ENCODE data around the gene CRTAC1.
"Not testable (repeated sequence)": the region's sequence is repeated elsewhere in the genome, so short reads cannot be mapped to it uniquely, and the experiment has no call there.

Gene CRTAC1

DNA sequence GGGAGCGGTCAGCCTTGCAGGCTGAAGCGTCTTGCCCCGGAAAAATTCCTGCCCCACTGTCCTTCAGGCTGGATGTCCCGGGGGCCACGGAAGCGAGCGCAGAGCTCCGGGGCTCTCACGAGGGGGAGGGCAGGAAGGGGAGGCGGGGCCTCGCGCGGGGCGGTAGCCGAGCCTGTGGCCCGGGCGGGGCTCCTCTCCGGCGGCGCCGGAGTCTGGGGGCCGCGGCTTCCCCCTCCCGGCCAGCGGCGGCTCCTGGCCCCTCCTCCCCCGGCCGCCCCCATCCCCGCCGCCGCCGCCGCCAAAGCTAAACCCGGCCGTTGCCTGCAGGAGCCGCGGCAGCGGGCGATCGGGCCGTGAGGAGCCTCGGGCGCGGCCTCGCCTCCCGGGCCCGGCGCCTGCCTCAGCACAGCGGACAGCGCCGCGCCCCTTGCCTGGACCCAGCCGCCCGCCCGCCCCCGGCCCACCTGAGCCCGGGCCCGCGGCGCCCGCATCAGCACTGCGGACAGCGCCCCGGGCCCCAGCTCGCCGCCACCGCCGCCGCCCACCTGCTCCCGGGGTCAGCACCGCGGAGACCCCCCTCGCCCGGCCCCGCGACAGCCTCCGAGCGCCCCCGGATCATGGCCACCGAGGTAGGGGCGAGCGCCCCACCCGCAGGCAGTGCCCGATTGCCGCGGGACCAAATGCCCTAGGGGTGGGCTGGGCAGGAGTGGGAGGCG is 180.6 kb downstream of the CRTAC1 start, which contains the start of gene GOLGA7B:
TSS of gene GOLGA7B (plus strand) at position 157 of the 716 bp plus-strand sequence. CDS start at position 618, 461 bp downstream.
- FAIRE-seq, result no peak
- DNase-seq (ENCODE audit: insufficient read length, low spot score), result peak; percentile 61

DNA sequence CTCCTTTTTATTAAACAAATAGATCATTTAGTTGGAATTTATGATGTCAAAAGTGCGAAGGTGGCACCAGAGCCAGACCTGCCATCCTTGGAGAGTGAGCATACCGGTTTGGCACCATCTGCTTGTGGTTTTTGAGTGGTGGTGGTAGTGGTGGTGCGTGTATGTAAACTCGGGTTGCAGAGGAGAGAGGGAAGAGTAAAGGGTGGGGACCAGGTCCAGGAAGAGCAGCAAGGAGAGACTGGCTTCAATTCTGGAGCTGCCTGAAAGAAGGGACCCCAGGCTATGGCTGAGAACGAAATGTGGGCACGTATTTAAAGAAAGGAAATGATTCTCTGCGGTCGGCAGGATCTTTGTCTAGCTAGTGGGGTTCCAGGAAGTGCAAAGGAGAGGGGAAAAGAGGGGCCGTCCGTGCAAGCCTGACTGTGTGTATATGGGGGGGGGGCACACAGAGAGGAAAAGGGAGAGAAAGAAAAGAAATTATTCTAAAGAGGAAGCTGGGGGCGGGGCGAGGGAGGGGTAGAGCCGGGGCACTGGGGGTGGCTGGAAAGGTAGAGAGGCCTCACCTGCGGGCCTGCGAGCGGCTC is 181.2 kb downstream of the CRTAC1 start:
- FAIRE-seq, result no peak
- no peak for DNase-seq (ENCODE audit: insufficient read length, low spot score)

DNA sequence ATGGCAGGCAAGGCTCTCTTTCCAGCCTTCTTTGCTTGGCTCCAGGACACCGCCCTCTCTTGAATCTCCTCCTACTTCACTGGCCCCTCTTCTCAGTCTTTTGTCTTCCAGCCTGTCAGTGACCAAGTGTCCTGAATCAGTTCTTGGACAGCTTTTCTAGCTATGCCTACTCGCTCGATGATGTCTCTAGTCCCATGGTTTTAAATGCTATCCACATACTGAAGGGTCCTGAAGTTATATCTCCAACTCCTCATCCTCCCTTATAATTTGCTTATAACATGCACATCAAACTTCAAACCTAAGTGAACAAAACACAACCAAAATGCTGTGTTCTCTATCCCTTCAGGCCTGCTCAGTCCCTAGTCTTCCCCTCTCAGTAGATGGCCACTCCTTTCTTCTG is 185.7 kb downstream of the CRTAC1 start:
- FAIRE-seq (no peak), DNase-seq (ENCODE audit: insufficient read length, low spot score) (no peak)

DNA sequence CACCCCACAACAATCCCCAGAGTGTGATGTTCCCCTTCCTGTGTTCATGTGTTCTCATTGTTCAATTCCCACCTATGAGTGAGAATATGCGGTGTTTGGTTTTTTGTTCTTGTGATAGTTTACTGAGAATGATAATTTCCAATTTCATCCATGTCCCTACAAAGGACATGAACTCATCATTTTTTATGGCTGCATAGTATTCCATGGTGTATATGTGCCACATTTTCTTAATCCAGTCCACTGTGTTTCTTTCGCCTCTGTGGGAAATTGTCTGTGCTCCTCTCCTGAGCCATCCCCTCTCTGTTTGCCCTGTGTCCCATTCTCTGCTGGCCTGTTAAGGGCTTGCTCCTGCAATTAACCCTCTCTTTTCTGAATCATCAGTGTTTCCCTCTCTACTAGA is 186.4 kb downstream of the CRTAC1 start:
- FAIRE-seq; DNase-seq (ENCODE audit: insufficient read length, low spot score): not testable (repeated sequence)

DNA sequence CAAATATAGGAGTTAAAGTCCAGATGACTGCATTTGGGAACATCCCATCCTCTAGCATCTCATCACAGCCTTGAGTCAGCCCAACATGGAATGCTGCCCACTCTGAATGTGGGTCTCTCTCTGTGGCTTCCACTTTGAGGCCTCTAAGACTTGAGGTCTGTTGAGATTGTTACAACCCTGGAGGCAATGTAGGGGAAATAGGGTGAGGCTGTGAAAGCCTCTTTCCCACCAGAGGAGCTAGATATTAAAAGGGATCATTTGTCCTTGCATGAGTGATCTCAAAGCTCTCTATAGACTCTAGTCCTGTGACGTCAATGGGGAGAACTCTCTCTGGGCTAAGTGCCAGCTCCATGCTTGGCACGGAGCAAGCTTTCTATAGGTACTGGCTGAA is 187.1 kb downstream of the CRTAC1 start:
- DNase-seq (ENCODE audit: insufficient read length, low spot score) (no peak), FAIRE-seq (no peak)

DNA sequence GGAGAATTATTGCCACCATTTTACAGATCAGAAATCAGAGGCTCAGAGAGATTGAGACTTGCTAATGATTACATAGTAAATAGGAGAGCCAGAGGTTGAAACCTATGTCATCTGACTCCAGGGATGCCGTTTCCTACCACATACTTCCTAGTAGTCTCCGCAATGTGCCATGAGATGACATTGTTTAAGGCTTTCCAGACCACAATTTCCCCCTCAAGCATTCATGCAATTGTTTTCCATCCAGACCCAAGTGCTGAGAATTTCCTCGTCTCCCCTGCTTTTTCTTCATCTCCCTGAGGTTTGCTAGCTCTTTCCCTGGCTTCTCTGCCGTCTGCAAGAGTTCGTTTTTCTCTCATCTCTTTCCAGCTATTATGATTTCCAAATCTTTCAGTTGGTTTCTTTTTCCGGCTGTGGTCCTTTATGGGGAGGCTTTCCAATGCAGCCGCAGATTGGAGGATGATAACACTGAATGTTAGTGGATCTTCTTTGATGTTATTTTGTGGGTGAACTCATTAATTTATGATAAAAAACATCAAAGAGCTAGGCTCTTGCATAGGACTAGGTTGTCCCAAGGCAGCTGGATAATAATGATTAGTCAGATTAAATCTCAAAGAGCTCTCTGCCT is 187.7 kb downstream of the CRTAC1 start:
- FAIRE-seq (no peak), DNase-seq (ENCODE audit: insufficient read length, low spot score) (no peak)

DNA sequence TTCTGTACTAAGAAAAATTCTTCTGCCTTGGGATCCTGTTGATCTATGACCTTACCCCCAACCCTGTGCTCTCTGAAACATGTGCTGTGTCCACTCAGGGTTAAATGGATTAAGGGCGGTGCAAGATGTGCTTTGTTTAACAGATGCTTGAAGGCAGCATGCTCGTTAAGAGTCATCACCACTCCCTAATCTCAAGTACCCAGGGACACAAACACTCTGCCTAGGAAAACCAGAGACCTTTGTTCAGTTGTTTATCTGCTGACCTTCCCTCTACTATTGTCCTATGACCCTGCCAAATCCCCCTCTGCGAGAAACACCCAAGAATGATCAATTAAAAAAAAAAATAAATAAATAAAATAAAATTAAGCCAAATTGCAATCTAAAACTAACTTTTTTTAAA is 188.3 kb downstream of the CRTAC1 start:
- DNase-seq (ENCODE audit: insufficient read length, low spot score); FAIRE-seq: not testable (repeated sequence)

DNA sequence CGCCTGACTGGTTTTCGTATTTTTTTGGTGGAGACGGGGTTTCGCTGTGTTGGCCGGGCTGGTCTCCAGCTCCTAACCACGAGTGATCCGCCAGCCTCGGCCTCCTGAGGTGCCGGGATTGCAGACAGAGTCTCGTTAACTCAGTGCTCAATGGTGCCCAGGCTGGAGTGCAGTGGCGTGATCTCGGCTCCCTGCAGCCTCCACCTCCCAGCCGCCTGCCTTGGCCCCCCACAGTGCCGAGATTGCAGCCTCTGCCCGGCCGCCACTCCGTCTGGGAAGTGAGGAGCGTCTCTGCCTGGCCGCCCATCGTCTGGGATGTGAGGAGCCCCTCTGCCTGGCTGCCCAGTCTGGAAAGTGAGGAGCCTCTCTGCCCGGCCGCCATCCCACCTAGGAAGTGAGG is 189.3 kb downstream of the CRTAC1 start:
- not testable (repeated sequence) for FAIRE-seq

DNA sequence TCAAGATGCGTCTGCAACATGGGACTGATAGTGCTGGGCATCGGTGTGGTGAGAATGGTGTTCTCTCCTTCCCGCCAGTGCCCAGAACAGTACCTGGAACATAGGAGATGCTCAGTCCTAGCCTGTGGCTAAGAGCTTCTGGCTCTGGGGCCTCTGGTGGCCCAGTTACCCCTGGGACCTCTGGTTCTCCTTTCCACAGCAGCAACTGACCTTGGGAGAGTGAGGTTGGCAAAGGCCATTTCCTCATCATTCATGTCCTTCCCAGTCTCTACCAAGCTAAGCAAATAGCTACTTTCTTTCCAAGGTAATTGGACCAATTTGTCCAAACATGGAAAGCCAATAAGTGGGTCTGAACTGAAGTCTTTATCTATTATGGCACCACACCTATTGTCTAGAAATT is 192.3 kb downstream of the CRTAC1 start:
- no peak for DNase-seq (ENCODE audit: insufficient read length, low spot score)
- FAIRE-seq, result no peak

More for the DNA sequence above, 189.3 kb downstream of the CRTAC1 start:
- DNase-seq (ENCODE audit: insufficient read length, low spot score), result not testable (repeated sequence)

DNA sequence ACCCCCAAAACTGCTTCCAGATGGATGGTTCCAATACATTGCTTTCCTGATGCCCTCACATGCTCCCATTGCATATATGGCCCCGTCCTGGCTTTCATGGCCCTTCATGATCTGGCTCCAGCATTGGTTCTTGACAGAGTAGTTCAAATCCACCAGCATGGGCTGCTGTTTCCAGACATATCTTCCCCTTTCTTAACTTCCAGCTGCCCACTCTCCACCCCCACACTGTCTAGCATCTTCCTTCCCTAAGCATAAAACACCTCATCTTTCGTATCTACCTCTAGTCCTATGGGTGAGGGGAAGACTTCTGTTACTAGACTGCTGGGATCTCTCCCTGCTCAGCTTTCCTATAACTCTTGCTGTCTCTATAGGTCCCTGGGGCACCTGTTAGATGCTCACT is 194.0 kb downstream of the CRTAC1 start:
- DNase-seq (ENCODE audit: insufficient read length, low spot score) (no peak), FAIRE-seq (no peak)

DNA sequence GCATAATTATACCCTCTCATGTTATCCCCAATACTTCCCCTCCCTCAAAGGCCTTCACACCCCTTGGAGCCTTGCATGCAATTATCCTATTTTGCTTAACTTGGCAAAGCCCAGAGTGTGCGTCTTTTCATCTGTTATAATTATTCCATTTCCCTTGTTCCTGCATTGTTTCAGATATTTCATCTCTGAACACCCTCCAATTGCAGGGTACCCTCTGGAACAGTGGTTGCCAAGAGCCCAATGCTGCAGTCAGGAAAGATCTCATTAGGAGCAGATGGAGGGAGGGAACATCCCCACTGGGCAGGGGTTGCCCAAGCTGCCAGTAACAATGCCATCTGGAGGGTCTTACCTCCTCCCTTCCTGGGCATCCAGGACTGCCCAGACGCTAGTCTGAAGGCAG is 199.2 kb downstream of the CRTAC1 start:
- no peak for DNase-seq (ENCODE audit: insufficient read length, low spot score)
- FAIRE-seq, result no peak

DNA sequence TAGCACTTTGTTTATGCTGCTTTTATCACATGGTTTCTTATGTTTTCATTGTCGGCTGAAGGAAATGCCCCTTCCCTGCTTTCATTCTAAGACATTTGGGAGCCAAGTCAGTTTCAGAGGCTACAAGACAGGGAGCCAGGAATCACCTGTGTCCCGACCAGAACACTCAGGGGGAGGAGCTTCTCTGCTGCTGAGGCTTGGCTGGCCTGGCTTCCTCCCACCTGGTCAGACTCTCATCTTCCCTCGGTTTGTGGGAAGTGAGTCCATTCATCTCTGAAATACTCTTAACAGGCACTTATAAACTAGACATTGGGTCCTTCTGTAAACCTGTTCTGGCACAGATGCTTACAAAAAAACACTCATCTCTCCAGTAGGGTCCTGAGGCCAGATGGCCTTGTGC is 200.4 kb downstream of the CRTAC1 start:
- no peak for DNase-seq (ENCODE audit: insufficient read length, low spot score)
- FAIRE-seq, result no peak

DNA sequence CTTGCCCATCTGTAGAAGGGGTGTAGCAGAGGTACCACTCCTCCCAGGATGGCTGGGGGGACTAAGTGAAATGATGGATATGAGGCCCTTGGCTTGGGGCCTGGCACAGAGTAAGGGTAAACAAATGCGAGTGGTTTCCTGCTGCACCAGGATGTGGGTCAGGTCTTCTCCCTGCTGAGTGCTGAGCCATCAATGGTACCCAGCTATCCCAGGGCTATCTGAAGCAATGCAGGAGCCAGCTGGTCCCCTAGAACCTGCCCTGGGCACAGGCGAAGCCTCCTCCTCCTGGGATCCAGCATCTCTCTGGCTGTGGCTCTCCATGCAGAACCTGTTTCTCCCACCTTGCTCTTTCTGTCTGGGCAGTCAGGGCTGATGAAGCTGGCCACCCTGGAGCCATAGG is 201.7 kb downstream of the CRTAC1 start:
- DNase-seq (ENCODE audit: insufficient read length, low spot score), result no peak

DNA sequence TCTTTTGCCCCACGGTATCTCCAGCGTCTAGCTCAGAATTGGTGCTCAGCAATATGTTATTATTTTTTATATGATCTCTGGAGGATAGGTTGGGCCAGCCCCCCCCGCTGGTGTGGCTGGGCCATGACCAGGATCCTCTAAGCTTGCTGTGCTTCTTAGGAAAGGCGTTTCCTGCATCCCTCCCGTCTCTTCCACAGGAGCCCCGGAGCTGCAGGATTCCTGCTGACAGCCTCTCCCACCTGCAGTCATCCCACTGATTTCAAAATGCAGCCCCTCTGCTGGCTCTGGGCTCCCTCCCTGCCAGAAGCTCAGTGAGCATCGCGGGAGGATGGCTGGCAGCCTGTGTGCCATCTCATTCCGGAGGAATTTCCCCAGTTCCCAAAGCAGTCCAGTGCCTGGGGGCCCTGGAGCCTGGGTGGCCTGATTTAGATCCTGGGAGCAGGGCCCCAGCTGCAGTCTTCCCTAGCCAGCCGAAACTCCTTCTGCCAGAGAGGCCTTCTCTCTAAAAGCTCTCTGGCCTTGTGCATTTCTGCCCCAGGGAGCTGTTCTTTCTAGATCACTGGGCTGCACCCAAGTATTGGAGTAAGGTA is 202.6 kb downstream of the CRTAC1 start:
- no peak for DNase-seq (ENCODE audit: insufficient read length, low spot score)
- no peak for FAIRE-seq

More for the DNA sequence above, 201.7 kb downstream of the CRTAC1 start:
- no peak for FAIRE-seq

DNA sequence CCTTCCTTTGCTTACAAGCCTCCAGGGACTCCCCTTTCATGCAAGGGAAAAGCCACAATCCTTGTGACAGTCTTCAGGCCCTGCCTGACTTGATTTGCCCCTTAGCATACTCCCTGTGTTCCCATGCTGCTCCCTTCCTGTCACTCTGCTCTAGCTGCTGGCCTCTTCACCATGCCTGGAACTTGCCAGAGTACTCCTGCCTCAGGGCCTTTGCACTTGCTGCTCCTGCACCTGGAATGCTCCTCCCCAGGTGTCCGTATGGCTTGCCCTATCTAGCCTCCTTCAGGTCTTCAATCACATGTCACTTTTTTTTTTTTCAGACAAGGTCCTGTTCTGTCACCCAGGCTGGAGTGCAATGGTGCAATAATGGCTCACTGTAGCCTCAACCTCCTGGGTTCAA is 203.5 kb downstream of the CRTAC1 start:
- DNase-seq (ENCODE audit: insufficient read length, low spot score), result no peak
- FAIRE-seq, result no peak

DNA sequence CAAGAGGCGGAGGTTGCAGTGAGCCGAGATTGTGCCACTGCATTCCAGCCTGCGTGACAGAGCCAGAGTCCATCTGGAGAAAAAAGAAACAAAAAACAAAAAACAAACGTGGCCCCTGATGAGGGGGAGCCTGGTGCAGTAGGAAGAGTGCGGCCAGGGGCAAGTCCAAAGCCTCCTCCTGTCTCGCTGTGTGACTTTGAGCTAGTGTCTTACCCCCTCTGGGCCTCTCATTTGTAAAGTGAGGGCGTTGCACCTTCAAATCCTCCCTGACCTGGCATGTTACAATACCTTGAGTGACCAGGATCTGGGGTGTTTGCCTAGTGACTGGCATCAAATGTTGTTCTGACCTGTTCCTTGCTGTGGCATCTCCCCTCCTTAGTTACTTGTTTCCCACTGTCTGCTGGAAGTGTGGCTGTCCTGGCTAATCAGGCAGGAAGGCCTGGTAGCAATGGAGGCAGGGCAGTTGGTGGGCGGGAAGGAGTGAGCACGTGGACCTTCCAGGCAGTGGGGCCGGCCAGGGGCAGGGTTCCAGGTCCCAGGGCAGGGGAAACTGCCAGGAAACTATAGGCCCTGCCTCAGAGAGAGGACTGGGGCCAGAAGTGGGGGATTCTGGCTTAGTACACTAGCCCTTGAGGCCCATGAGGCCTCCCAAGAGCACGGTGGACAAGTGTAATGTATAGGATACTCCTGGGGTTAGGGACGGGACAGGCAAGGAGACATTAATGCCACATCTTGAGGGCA is 205.2 kb downstream of the CRTAC1 start:
- FAIRE-seq (no peak), DNase-seq (ENCODE audit: insufficient read length, low spot score) (no peak)

DNA sequence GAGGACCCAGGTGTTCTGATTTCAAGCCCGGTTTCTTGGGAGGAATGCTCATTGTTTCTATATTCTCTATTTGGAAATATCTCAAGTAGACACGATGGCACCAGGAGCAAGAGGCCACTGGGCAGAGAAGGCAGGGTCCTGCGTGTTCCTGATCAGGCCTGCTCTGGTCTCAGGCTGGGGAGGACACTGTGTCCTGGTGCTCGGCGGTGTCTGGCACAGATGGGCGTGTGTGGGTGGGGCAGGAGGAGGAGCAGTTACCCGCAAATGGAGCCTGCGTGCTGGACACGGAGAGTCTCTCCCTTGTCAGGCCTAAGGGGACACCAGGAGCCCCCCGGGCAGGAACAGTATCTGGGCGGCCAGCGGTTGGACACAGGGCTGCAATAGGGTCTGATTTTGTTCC is 206.7 kb downstream of the CRTAC1 start:
- no peak for DNase-seq (ENCODE audit: insufficient read length, low spot score)
- FAIRE-seq, result no peak

DNA sequence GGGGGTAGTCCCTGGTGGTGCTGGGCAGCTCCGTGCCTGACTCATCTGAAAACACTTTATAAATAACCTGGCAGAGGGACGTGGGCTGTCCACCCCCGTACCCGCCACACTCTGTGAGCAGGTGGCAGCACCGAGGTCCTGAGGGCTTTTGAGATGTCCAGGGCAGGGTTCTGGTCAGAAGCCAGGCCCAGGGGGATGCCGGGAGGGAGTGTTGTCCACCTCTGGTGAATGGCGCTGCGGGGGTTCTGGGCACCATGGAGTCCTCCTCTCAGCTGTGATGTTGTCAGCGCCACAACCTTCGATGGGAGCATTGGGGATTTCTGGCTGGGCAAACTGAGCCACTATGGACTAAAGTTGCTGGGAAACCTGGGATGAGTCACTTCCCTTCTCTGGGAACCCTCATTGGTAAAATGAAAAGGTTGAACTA is 208.1 kb downstream of the CRTAC1 start:
- DNase-seq (ENCODE audit: insufficient read length, low spot score) (no peak), FAIRE-seq (no peak)

DNA sequence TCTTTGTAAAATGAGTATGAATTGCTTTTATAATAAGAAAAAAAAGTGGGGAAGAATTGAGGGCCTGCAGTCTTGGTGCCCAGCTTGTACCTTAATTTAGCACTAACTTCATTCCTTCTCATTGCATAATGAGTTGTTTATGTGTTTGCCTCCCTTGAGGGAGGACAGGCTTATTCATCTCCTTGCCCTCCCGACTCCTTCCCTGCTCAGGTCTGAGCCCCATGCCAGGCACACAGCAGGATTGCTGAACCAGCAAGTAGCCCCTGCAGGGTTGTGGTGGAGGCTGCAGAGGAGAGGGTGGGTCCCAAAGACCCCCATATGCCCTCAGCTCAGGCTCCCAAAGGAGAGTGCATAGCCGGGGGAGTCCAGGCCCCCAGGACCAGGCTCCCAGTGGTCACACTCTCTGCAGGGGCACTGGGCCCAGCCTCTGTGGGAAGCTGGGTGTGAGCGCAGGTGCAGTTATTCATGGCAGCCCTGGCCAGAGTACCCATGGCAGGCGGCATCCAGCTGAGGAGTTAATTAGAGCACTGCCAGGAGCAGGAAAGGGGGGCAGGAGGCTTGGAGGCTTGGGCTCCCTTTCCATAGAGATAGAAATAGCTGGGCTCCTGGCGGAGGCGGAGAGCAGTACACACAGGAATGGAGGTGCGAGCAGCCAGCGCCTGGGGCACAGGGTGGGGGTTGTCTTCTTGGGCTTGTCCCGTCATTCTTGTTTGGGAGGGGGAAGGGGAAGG is 208.9 kb downstream of the CRTAC1 start:
- FAIRE-seq (no peak), DNase-seq (ENCODE audit: insufficient read length, low spot score) (no peak)

DNA sequence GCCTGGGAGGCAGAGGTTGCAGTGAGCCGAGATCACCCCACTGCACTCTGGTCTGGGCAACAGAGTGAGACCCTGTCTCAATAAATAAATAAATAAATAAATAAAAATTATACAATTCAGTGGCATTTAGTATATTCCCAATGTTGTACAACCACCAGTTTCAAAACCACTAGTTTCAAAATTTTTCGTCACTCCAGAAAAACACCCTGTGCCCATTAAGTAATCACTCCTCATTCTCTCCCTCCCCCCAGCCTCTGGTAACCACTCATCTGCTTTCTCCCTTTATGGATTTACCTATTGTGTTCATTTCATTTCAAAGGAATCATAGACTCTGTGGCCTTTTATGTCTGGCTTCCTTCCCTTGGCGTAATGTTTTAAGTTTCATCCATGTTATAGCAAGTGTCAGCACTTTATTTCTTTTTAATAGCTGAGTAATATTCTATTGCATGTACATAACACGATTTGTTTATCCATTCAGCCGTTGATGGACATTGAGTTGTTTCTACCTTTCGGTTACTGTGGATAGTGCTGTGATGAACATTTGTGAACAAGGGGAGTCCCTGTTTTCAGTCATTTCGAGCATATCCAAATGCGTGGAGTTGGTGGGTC is 210.2 kb downstream of the CRTAC1 start:
- DNase-seq (ENCODE audit: insufficient read length, low spot score) (no peak), FAIRE-seq (no peak)

Measured in GM19239 (cell line).